IMR-90 (cell line): ENCODE data around the gene NFRKB. TPM values are rescaled to one million over a fixed set of nuclear protein-coding genes. Genes with fewer than 3 reads are reported as not detected.

ENCODE experiments used
- ATAC-seq: fragments of 200-7000 bp; cut with Tn5 transposase; 2 replicates; pipeline ENCODE4 v1.9.1; 2020; ENCODE audit warnings: low read depth, mild to moderate bottlenecking, moderate library complexity
- BruUV-seq: library from RNA; stranded (reverse); fragments of 400-500 nt; replicated peaks from 2 replicates; lab custom pipeline; 2021; lab: Mats Ljungman, UMichigan
- CTCF ChIA-PET: fragments of 300-600 bp; formaldehyde crosslinking; extraction: SDS; loops from one replicate; lab custom pipeline; 2021; ENCODE audit warnings: antibody characterized with exemption; lab: Yijun Ruan, JAX
- POLR2A ChIA-PET: fragments of 300-600 bp; sonication (Branson Sonifier 250); formaldehyde crosslinking; loops from one replicate; lab custom pipeline; 2022; ENCODE audit warnings: antibody characterized with exemption; ENCODE audit not compliant: unreplicated experiment; lab: Charles Lee
- DNase-seq: peaks from one replicate; pipeline ENCODE4 v3.0.0; 2013
- H2AFZ ChIP-seq: replicated peaks from 2 replicates; pipeline ENCODE3; 2013; ENCODE audit warnings: low read length, mild to moderate bottlenecking; ENCODE audit not compliant: poor library complexity
- H2AK5ac ChIP-seq: 2 replicates; pipeline ENCODE4 v1.6.1; 2013; ENCODE audit warnings: low read depth, low read length, inconsistent platforms
- H2AK9ac ChIP-seq: replicated peaks from 2 replicates; pipeline ENCODE3; 2013; ENCODE audit warnings: mild to moderate bottlenecking, low read depth, low read length, moderate library complexity; ENCODE audit not compliant: poor library complexity
- H2BK120ac ChIP-seq: 2 replicates; pipeline ENCODE4 v1.6.1; 2013; ENCODE audit warnings: low read depth, low read length, inconsistent platforms
- H2BK15ac ChIP-seq: 3 replicates; pipeline ENCODE4 v1.6.1; 2013; ENCODE audit warnings: low read depth, low read length, inconsistent platforms
- H2BK20ac ChIP-seq: 2 replicates; pipeline ENCODE4 v1.6.1; 2013; ENCODE audit warnings: low read depth, mild to moderate bottlenecking, inconsistent platforms, low read length, moderate library complexity
- H2BK5ac ChIP-seq: 2 replicates; pipeline ENCODE4 v1.6.1; 2013; ENCODE audit warnings: mild to moderate bottlenecking, low read depth, low read length, inconsistent platforms; ENCODE audit not compliant: poor library complexity, severe bottlenecking
- H3K14ac ChIP-seq: replicated peaks from 2 replicates; pipeline ENCODE4 v1.6.1; 2013; ENCODE audit warnings: low read depth, low read length, inconsistent platforms
- H3K18ac ChIP-seq: 2 replicates; pipeline ENCODE4 v1.6.1; 2013; ENCODE audit warnings: low read depth, low read length, control low read depth
- H3K23ac ChIP-seq: 2 replicates; pipeline ENCODE4 v1.6.1; 2013; ENCODE audit warnings: low read depth, low read length, inconsistent platforms
- H3K27ac ChIP-seq: 2 replicates; pipeline ENCODE4 v1.5.1; 2013; ENCODE audit warnings: mild to moderate bottlenecking, control low read depth, low read length; ENCODE audit not compliant: insufficient read depth
- H3K27me3 ChIP-seq: 2 replicates; pipeline ENCODE4 v1.6.1; 2013; ENCODE audit warnings: low read length; ENCODE audit not compliant: control insufficient read depth, insufficient read depth
- H3K36me3 ChIP-seq: 2 replicates; pipeline ENCODE4 v1.6.1; 2013; ENCODE audit warnings: low read length, mixed read lengths; ENCODE audit not compliant: control insufficient read depth, insufficient read depth
- H3K4ac ChIP-seq: 2 replicates; pipeline ENCODE4 v1.6.1; 2013; ENCODE audit warnings: low read depth, low read length, inconsistent platforms
- H3K4me1 ChIP-seq: 2 replicates; pipeline ENCODE4 v1.6.1; 2013; ENCODE audit warnings: low read length, mixed read lengths; ENCODE audit not compliant: control insufficient read depth, insufficient read depth
- H3K4me2 ChIP-seq: 2 replicates; pipeline ENCODE4 v1.6.1; 2013; ENCODE audit warnings: low read depth, mild to moderate bottlenecking, control low read depth, low read length, moderate library complexity
- H3K4me3 ChIP-seq: 2 replicates; pipeline ENCODE4 v1.5.1; 2013; ENCODE audit warnings: low read depth, mild to moderate bottlenecking, control low read depth, low read length, moderate library complexity; ENCODE audit not compliant: insufficient read depth
- H3K56ac ChIP-seq: 2 replicates; pipeline ENCODE4 v1.6.1; 2013; ENCODE audit warnings: low read length, inconsistent platforms; ENCODE audit not compliant: insufficient read depth; ENCODE audit errors: extremely low read depth
- H3K79me1 ChIP-seq, 2 experiments: 2 replicates each; pipeline ENCODE4 v1.6.1; 2013; ENCODE audit warnings: low read length in 2 of 2, inconsistent platforms in 1 of 2, low read depth in 1 of 2
- H3K9ac ChIP-seq: 2 replicates; pipeline ENCODE4 v1.6.1; 2013; ENCODE audit warnings: low read depth, low read length, control low read depth
- H3K9me1 ChIP-seq: 2 replicates; pipeline ENCODE4 v1.6.1; 2013; ENCODE audit warnings: low read length, inconsistent platforms; ENCODE audit not compliant: insufficient read depth
- H3K9me3 ChIP-seq: 2 replicates; pipeline ENCODE4 v1.6.1; 2013; ENCODE audit warnings: low read length; ENCODE audit not compliant: control insufficient read depth, insufficient read depth
- H4K20me1 ChIP-seq: 2 replicates; pipeline ENCODE4 v1.6.1; 2013; ENCODE audit warnings: low read length, inconsistent platforms; ENCODE audit not compliant: insufficient read depth
- H4K5ac ChIP-seq: 2 replicates; pipeline ENCODE4 v1.6.1; 2013; ENCODE audit warnings: mild to moderate bottlenecking, low read depth, low read length, control low read depth
- H4K8ac ChIP-seq, 2 experiments: 2 replicates each; pipeline ENCODE4 v1.6.1; 2013; ENCODE audit warnings: low read depth in 2 of 2, low read length in 2 of 2, control low read depth in 1 of 2, inconsistent platforms in 1 of 2
- H4K91ac ChIP-seq: 2 replicates; pipeline ENCODE4 v1.6.1; 2013; ENCODE audit warnings: low read depth, low read length, inconsistent platforms; ENCODE audit not compliant: insufficient read depth
- CEBPB ChIP-seq: IDR thresholded peaks from 2 replicates; pipeline ENCODE4 v1.6.1; 2012; ENCODE audit warnings: low read depth, low read length, improper control_type of control experiment
- CHD1 ChIP-seq: IDR thresholded peaks from 2 replicates; pipeline ENCODE4 v1.6.1; 2012; ENCODE audit warnings: low read depth, low read length, improper control_type of control experiment
- ELK1 ChIP-seq: fragments of 150-350 bp; IDR thresholded peaks from 2 replicates; pipeline ENCODE4 v1.6.1; 2016; ENCODE audit warnings: low read depth, mild to moderate bottlenecking, low read length, moderate library complexity, borderline replicate concordance
- FOS ChIP-seq: fragments of 150-350 bp; IDR thresholded peaks from 2 replicates; pipeline ENCODE4 v1.6.1; 2016; ENCODE audit warnings: low read depth, low read length
- MAFK ChIP-seq: IDR thresholded peaks from 2 replicates; pipeline ENCODE4 v1.6.1; 2012; ENCODE audit warnings: low read depth, low read length, improper control_type of control experiment
- MAZ ChIP-seq: IDR thresholded peaks from 2 replicates; pipeline ENCODE4 v1.6.1; 2012; ENCODE audit warnings: low read depth, mild to moderate bottlenecking, low read length, improper control_type of control experiment, moderate library complexity, borderline replicate concordance
- MXI1 ChIP-seq: IDR thresholded peaks from 2 replicates; pipeline ENCODE4 v1.6.1; 2012; ENCODE audit warnings: low read depth, mild to moderate bottlenecking, low read length, moderate library complexity, borderline replicate concordance
- POLR2A ChIP-seq: IDR thresholded peaks from 2 replicates; pipeline ENCODE4 v1.6.1; 2012; ENCODE audit warnings: mild to moderate bottlenecking, low read depth, low read length
- RAD21 ChIP-seq: IDR thresholded peaks from 2 replicates; pipeline ENCODE4 v1.6.1; 2012; ENCODE audit warnings: low read length, improper control_type of control experiment
- RCOR1 ChIP-seq: IDR thresholded peaks from 2 replicates; pipeline ENCODE4 v1.6.1; 2012; ENCODE audit warnings: mild to moderate bottlenecking, low read length, improper control_type of control experiment; ENCODE audit not compliant: insufficient replicate concordance
- RFX5 ChIP-seq: IDR thresholded peaks from 2 replicates; pipeline ENCODE4 v1.8.0; 2012; ENCODE audit warnings: low read depth, mild to moderate bottlenecking, low read length, moderate library complexity
- SMC3 ChIP-seq: fragments of 150-350 bp; IDR thresholded peaks from 2 replicates; pipeline ENCODE4 v1.6.1; 2016; ENCODE audit warnings: low read depth, mild to moderate bottlenecking, antibody characterized with exemption, low read length, moderate library complexity
- USF2 ChIP-seq: fragments of 150-350 bp; IDR thresholded peaks from 2 replicates; pipeline ENCODE4 v1.6.1; 2017; ENCODE audit warnings: mild to moderate bottlenecking, antibody characterized with exemption, low read length, low read depth
- WGBS, 2 experiments: methylation state at CpG; one replicate each; pipeline versions ENCODE4 v1.1.5 to v1.1.7; 2013; ENCODE audit warnings: missing lambda C conversion rate in 2 of 2; ENCODE audit not compliant: insufficient read length in 1 of 2; ENCODE audit errors: extremely low coverage in 2 of 2; 5-methylcytosine and 5-hydroxymethylcytosine counted together
- dilution Hi-C: fragments of 300-500 bp; cut with HindIII; formaldehyde crosslinking; loops from one replicate; pipeline ENCODE4 v1.14.3; 2018; ENCODE audit warnings: low sequenced_read_pairs; ENCODE audit not compliant: unreplicated experiment
- in situ Hi-C: fragments of 300-500 bp; cut with MboI; formaldehyde crosslinking; loops from 3 replicates; pipeline ENCODE4 v1.14.3; 2019; ENCODE audit warnings: low sequenced_read_pairs, inconsistent platforms, mixed read lengths
- intact Hi-C: fragments of 100-400 bp; cut with micrococcal nuclease; formaldehyde crosslinking; loops from 2 replicates; pipeline ENCODE4 v1.10.0; 2022
- polyA plus RNA-seq, 3 experiments: library from polyadenylated mRNA; depleted of rRNA; stranded (reverse); fragments of >200 nt; gene quantifications; 2 replicates each; pipeline ENCODE4 v1.2.3, GENCODE V29; 2012; ENCODE audit warnings: low replicate concordance in 1 of 3
- total RNA-seq: library from RNA; depleted of rRNA; stranded (reverse); fragments of >200 nt; gene quantifications from 2 replicates; pipeline ENCODE4 v1.2.3, GENCODE V29; 2012

Gene NFRKB
- total and polyA plus RNA-seq, 2 of the 4 experiments (the other 2 are of a cell fraction) = 15.2 to 28.9 TPM

GRCh38 chr11:129917231-129917630 is 21.9 kb upstream of the NFRKB start:
- Histone ChIP-seq H3K4me1 (no peaks in the 10 kb centered on the region), H2BK15ac (no peak overlapping the region), H2BK20ac (no peak overlapping the region), H3K9me1 (no peaks in the 10 kb centered on the region; the same call in 1 of the 2 replicates), H2BK120ac (no peak overlapping the region), H3K36me3 (peaks cover 19% of the 10 kb centered on the region), H2AK9ac (no peak overlapping the region), H3K4me3 (no peak overlapping the region), H3K18ac (no peak overlapping the region), H4K5ac (no peak overlapping the region), H3K9me3 (no peaks in the 10 kb centered on the region), H3K27ac (no peak overlapping the region), H3K9ac (no peak overlapping the region), H3K4me2 (no peak overlapping the region), H3K27me3 (no peaks in the 10 kb centered on the region), H4K91ac (no peak overlapping the region), H4K20me1 (no peaks in the 10 kb centered on the region), H3K23ac (no peak overlapping the region), H3K79me1 (no peaks in the 10 kb centered on the region), H3K56ac (no peak overlapping the region), H3K4ac (no peak overlapping the region), H4K8ac (no peak overlapping the region), H2AK5ac (no peak overlapping the region), H2BK5ac (no peak overlapping the region), H3K14ac (no peak overlapping the region), H2AFZ (no peak overlapping the region)
- TF ChIP-seq MXI1 (no peak), RFX5 (no peak), USF2 (no peak), RAD21 (no peak), SMC3 (no peak), CHD1 (no peak), CEBPB (no peak), RCOR1 (no peak), POLR2A (no peak), MAZ (no peak), FOS (no peak), ELK1 (no peak), MAFK (no peak)
- dilution Hi-C loops = no loop called here
- intact Hi-C loops = no loop called here
- in situ Hi-C loops = no loop called here
- ATAC-seq (no peak), DNase-seq (peak; percentile 39)
- no CpG with 5 or more reads among the region's 2 CpGs for WGBS, 2 experiments
- ChIA-PET CTCF (interaction anchor here (1.0 to 1.4 kb wide), 2 partner anchors 201 to 215 kb away, joined by 3 to 5 read pairs; no protein-coding TSS in a partner anchor), POLR2A (no interaction called here)
- BruUV-seq = no TSS peak
